Activated CD8-positive, alpha-beta memory T cell treated with anti-CD3 and anti-CD28 coated beads, Interleukin-2, amount 50 U/mL, for 1 hour (primary cell): Measurements from ENCODE around the gene PHF23.

Experiments
- DNase-seq: peaks from one replicate; pipeline ENCODE4 v3.0.0-alpha.2; 2020; ENCODE audit errors: extremely low read depth

Gene PHF23

DNA sequence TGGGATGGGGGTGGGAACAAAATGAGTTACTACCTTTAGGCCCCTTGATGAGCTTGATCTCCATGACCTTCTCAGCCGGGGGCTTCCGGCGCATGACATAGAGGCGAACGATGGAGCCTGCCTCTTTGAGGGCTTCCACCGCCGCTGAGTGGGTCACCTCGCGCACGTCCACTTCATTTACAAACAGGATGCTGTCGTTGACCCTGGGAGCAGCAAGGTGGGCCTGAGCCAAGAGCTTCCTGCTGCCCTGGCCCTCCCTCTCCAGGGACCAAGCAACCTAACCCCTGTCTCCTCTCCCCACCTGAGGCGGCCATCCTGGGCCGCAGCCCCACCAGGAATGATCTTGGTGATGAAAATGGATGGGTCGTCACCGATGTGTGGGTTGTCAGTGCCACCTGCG, 35.9 kb downstream of the PHF23 start:
- no peak for DNase-seq

DNA sequence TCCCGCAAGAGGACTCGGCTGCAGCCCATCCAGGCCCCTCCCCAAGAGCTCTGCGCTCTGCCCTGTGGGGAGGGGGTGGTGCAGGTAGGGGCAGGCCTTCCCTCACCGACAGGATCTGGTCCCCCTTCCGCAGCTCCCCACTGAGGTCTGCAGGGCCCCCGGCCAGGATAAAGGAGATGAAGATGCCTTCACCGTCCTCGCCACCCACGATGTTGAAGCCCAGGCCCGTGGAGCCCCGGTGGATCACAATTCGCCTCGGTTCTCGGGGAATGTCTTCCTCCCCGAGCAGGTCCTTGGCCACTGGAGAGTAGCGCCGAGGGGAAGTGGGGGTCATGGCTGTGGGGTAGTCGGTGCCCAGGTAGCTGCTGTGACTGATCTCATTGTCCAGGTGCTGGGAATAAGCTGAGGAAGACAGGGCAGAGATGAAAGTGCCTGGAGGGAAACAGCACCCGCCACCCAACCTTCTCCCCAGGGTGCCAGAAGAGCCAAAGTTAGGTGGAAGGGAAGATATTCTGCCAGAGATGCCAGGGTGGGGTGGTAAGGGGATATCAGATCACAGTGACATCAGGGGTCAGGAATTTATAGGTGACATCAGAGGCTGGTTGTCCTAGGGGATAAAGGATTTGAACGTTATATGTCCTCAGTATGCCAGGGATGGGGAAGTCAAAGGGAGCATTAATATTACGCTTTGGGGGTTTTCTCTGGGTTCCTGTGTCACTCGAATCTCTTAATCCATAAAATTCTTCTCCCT, 42.4 kb downstream of the PHF23 start:
- DNase-seq, result no peak

DNA sequence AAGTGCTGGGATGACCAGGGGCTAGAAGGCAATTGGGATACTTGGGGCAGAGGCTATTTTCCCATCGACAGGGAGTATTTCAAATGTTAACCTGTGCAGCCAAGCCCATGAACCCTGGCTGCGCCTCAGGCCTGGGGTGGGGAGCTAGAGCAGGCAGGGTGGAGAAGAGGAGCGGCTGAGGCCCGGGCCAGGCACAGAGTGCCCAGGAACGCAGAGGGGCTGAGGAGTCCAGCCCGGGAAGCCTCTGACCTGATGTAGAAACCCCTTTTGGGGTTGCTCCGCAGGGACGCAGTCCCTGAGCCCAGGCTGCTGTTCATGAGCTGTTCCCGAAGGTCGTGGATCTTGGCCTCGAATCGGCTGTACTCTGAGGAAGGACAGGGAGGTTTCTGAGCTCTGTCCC, 43.3 kb downstream of the PHF23 start:
- no peak for DNase-seq

- no peak for DNase-seq
Measured at GRCh38 chr17:7192271-7192937, 46.9 kb downstream of the PHF23 start.

- no peak for DNase-seq
Measured at GRCh38 chr17:7191571-7192270, 47.5 kb downstream of the PHF23 start.

- DNase-seq, result no peak
Measured at GRCh38 chr17:7191069-7191468, 48.2 kb downstream of the PHF23 start.

DNA sequence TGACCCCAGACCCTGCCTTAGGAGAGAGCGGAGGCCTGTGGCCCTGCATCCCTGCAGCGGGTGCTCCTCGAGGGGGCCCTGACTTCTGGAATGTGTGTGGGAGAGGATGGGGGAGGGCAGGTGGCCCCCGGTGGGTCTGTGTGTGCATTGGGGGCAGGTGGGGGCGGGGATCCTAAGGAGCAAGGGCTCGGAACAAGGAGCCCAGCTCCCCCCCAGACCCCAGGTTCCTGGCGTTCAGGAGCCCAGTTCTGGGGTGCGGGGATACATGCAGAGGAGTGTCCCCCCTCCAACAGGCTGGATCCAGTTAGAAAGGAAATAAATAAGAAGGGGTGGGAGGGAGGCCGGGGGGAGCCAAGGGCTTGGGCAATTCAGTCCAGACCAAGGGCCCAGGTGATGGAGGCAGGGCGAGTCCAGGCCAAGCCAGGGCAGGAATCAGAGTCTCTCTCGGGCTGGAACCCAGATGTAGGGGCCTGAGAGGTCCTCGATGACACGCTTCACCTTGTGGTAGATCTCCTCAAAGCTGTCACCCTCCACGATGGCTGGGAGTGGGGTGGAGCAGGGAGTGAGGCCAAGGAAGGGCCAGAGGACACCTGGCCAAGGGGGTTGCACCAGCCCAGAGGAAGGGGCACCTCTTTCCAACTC, 48.9 kb downstream of the PHF23 start:
- no peak for DNase-seq

- DNase-seq, result no peak
Measured at GRCh38 chr17:7186241-7186640, 53.0 kb downstream of the PHF23 start.
